Measurements from ENCODE around the gene CCDC70.

CCDC70 gene

GRCh38 chr13:51823359-51823758 lies 38.4 kb upstream of the CCDC70 start:
- no peaks in the 10 kb centered on the region for H3K36me3 ChIP-seq (ENCODE audit: control insufficient read depth in 2 of 2, insufficient read depth in 1 of 2, low read length in 2 of 2)
- no peaks in the 10 kb centered on the region for H3K9me3 ChIP-seq (ENCODE audit: control insufficient read depth, insufficient read depth, low read depth, low read length)
- no peak overlapping the region for H3K27ac ChIP-seq (ENCODE audit: extremely low read depth, low read depth, low read length)
- TF ChIP-seq ZNF76 (tag by site-specific recombination; IDR thresholded peaks at IDR 0.05; ENCODE audit: borderline replicate concordance, low read depth) (no peak), SCRT2 (tag by site-specific recombination; IDR thresholded peaks at IDR 0.05) (no peak), ZNF391 (tag by site-specific recombination; IDR thresholded peaks at IDR 0.05; ENCODE audit: borderline replicate concordance, low read depth) (no peak), ZNF529 (tag by site-specific recombination; IDR thresholded peaks at IDR 0.05; ENCODE audit: insufficient replicate concordance) (no peak), ZNF707 (tag by site-specific recombination; IDR thresholded peaks at IDR 0.05) (no peak), ZFP69B (tag by site-specific recombination; IDR thresholded peaks at IDR 0.05) (no peak), ZBTB44 (tag by site-specific recombination; IDR thresholded peaks at IDR 0.05) (no peak), ZNF555 (tag by site-specific recombination; conservative IDR thresholded peaks at IDR 0.05) (no peak), ZNF658 (tag by site-specific recombination; IDR thresholded peaks at IDR 0.05) (no peak), ZNF530 (tag by site-specific recombination; IDR thresholded peaks at IDR 0.05; ENCODE audit: low read depth) (no peak)
- TF ChIP-seq, protein P1, sequence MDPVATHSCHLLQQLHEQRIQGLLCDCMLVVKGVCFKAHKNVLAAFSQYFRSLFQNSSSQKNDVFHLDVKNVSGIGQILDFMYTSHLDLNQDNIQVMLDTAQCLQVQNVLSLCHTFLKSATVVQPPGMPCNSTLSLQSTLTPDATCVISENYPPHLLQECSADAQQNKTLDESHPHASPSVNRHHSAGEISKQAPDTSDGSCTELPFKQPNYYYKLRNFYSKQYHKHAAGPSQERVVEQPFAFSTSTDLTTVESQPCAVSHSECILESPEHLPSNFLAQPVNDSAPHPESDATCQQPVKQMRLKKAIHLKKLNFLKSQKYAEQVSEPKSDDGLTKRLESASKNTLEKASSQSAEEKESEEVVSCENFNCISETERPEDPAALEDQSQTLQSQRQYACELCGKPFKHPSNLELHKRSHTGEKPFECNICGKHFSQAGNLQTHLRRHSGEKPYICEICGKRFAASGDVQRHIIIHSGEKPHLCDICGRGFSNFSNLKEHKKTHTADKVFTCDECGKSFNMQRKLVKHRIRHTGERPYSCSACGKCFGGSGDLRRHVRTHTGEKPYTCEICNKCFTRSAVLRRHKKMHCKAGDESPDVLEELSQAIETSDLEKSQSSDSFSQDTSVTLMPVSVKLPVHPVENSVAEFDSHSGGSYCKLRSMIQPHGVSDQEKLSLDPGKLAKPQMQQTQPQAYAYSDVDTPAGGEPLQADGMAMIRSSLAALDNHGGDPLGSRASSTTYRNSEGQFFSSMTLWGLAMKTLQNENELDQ (tag by site-specific recombination; IDR thresholded peaks at IDR 0.05; ENCODE audit: low read depth) = no peak
- H3K4me3 ChIP-seq (ENCODE audit: low read depth, low read length) = no peak overlapping the region
- ChIA-PET CTCF (interaction anchor here (1.5 kb wide), 1 partner anchor 9 kb away, joined by 6 read pairs; no protein-coding TSS in a partner anchor), POLR2A (no interaction called here)
- no peaks in the 10 kb centered on the region for H3K4me1 ChIP-seq (ENCODE audit: control insufficient read depth, insufficient read depth, low read length)

DNA sequence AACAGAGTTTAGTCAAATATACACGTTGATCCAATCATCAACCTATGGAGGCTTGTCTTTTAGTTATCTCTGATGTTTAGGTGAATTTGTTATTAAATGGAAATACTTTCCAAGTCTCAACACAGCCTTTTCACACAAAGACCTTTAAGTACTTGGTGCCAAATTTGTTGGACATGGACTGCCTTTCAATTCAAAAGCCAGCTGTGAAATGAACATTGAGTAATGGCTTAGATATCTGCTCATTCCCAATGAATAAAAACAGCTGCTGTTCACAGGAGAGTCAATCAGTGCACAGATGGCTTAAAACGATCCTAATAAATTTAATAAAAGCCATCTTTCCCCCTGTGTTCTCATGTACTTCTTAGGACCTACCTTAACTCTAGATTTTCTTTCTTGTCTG lies 37.9 kb upstream of the CCDC70 start:
- ChIA-PET POLR2A (no interaction called here), CTCF (interaction anchor here (1.5 kb wide), 1 partner anchor 10 kb away, joined by 6 read pairs; no protein-coding TSS in a partner anchor)
- Histone ChIP-seq H3K27ac (ENCODE audit: extremely low read depth, low read depth, low read length) (no peak overlapping the region), H3K4me3 (ENCODE audit: low read depth, low read length) (no peak overlapping the region), H3K4me1 (ENCODE audit: control insufficient read depth, insufficient read depth, low read length) (no peaks in the 10 kb centered on the region), H3K36me3 (ENCODE audit: control insufficient read depth in 2 of 2, insufficient read depth in 1 of 2, low read length in 2 of 2) (no peaks in the 10 kb centered on the region), H3K9me3 (ENCODE audit: control insufficient read depth, insufficient read depth, low read depth, low read length) (no peaks in the 10 kb centered on the region)
- TF ChIP-seq, protein P2, sequence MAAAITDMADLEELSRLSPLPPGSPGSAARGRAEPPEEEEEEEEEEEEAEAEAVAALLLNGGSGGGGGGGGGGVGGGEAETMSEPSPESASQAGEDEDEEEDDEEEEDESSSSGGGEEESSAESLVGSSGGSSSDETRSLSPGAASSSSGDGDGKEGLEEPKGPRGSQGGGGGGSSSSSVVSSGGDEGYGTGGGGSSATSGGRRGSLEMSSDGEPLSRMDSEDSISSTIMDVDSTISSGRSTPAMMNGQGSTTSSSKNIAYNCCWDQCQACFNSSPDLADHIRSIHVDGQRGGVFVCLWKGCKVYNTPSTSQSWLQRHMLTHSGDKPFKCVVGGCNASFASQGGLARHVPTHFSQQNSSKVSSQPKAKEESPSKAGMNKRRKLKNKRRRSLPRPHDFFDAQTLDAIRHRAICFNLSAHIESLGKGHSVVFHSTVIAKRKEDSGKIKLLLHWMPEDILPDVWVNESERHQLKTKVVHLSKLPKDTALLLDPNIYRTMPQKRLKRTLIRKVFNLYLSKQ (tag by site-specific recombination; IDR thresholded peaks at IDR 0.05; ENCODE audit: borderline replicate concordance) = no peak
- TF ChIP-seq, protein P3, sequence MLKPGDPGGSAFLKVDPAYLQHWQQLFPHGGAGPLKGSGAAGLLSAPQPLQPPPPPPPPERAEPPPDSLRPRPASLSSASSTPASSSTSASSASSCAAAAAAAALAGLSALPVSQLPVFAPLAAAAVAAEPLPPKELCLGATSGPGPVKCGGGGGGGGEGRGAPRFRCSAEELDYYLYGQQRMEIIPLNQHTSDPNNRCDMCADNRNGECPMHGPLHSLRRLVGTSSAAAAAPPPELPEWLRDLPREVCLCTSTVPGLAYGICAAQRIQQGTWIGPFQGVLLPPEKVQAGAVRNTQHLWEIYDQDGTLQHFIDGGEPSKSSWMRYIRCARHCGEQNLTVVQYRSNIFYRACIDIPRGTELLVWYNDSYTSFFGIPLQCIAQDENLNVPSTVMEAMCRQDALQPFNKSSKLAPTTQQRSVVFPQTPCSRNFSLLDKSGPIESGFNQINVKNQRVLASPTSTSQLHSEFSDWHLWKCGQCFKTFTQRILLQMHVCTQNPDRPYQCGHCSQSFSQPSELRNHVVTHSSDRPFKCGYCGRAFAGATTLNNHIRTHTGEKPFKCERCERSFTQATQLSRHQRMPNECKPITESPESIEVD (tag by site-specific recombination; IDR thresholded peaks at IDR 0.05) = no peak
- no peak for TF ChIP-seq GLI4 (tag by site-specific recombination; IDR thresholded peaks at IDR 0.05)
- TF ChIP-seq ZNF626 (tag by site-specific recombination; IDR thresholded peaks at IDR 0.05) = no peak
- no peak for TF ChIP-seq ZNF24 (tag by site-specific recombination; IDR thresholded peaks at IDR 0.05)
- no peak for TF ChIP-seq ZBTB6 (tag by site-specific recombination; IDR thresholded peaks at IDR 0.05)
- TF ChIP-seq ZNF701 (tag by site-specific recombination; IDR thresholded peaks at IDR 0.05) = no peak
- no peak for TF ChIP-seq ZNF274 (IDR thresholded peaks at IDR 0.05; ENCODE audit: low read length)
- TF ChIP-seq ZNF274 (tag by site-specific recombination; IDR thresholded peaks at IDR 0.05; ENCODE audit: borderline replicate concordance) = no peak
- no peak for TF ChIP-seq ZNF610 (tag by site-specific recombination; IDR thresholded peaks at IDR 0.05; ENCODE audit: borderline replicate concordance)
- no peak for TF ChIP-seq ZNF366 (tag by site-specific recombination; conservative IDR thresholded peaks at IDR 0.05)
- TF ChIP-seq ZNF449 (tag by site-specific recombination; IDR thresholded peaks at IDR 0.05) = no peak
- TF ChIP-seq, protein P4, sequence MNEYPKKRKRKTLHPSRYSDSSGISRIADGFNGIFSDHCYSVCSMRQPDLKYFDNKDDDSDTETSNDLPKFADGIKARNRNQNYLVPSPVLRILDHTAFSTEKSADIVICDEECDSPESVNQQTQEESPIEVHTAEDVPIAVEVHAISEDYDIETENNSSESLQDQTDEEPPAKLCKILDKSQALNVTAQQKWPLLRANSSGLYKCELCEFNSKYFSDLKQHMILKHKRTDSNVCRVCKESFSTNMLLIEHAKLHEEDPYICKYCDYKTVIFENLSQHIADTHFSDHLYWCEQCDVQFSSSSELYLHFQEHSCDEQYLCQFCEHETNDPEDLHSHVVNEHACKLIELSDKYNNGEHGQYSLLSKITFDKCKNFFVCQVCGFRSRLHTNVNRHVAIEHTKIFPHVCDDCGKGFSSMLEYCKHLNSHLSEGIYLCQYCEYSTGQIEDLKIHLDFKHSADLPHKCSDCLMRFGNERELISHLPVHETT (tag by site-specific recombination; IDR thresholded peaks at IDR 0.05) = no peak

Measured in HEK293 (cell line).